ENCODE results near the gene LAMA2.

GRCh38 chr6:129558248-129558647, 675.3 kb downstream of the LAMA2 start:
- no peak for TF ChIP-seq CTCF (IDR thresholded peaks at IDR 0.05)
- TF ChIP-seq POLR2A (IDR thresholded peaks at IDR 0.05), result no peak
- TF ChIP-seq POLR2AphosphoS5 (IDR thresholded peaks at IDR 0.05), result no peak

Measured in sigmoid colon (tissue), 4 donors.